Fibroblast of lung (primary cell): ENCODE results near the gene COL7A1.

Source experiments
- EZH2 ChIP-seq: IDR thresholded peaks from 2 replicates; pipeline ENCODE4 v1.5.1; 2012; ENCODE audit warnings: low read length, control low read depth, mild to moderate bottlenecking; ENCODE audit errors: missing control alignments
- TF ChIP-seq, protein P1 (sequence below), 2 donors: IDR thresholded peaks in 1 of 2; conservative IDR thresholded peaks in 1 of 2; 1 replicate in 1 of 2; 2 replicates in 1 of 2; pipeline ENCODE4 v1.5.1; 2011 to 2012; ENCODE audit warnings: low read length in 2 of 2, control low read depth in 1 of 2, inconsistent platforms in 1 of 2, low read depth in 1 of 2, mild to moderate bottlenecking in 1 of 2

DNA sequence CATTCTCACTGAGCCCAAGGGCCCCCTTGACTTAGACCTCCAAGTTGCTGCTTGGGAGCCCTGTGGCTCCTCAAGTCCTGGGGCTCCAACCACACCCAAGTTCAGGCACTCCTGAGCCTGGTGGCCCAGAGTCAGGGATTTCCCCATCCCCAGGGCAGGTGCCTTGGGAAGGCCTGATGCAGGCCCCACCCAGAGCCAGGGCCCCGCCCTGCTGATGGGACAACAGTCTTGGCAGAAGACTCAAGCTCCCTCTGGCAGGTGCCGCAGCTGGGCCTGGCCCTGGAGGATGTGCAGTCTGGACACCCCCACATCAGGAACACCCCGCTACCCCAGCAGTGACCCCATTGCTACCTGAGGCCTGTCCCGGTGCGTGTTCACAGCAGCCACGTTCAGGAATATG lies 73.5 kb downstream of the COL7A1 start:
- TF ChIP-seq, protein P1, sequence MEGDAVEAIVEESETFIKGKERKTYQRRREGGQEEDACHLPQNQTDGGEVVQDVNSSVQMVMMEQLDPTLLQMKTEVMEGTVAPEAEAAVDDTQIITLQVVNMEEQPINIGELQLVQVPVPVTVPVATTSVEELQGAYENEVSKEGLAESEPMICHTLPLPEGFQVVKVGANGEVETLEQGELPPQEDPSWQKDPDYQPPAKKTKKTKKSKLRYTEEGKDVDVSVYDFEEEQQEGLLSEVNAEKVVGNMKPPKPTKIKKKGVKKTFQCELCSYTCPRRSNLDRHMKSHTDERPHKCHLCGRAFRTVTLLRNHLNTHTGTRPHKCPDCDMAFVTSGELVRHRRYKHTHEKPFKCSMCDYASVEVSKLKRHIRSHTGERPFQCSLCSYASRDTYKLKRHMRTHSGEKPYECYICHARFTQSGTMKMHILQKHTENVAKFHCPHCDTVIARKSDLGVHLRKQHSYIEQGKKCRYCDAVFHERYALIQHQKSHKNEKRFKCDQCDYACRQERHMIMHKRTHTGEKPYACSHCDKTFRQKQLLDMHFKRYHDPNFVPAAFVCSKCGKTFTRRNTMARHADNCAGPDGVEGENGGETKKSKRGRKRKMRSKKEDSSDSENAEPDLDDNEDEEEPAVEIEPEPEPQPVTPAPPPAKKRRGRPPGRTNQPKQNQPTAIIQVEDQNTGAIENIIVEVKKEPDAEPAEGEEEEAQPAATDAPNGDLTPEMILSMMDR (conservative IDR thresholded peaks at IDR 0.05 in 1 of 2, IDR thresholded peaks at IDR 0.05 in 1 of 2; ENCODE audit: low read depth in 1 of 2, low read length in 2 of 2) = no peak
- no peak for TF ChIP-seq EZH2
